ENCODE results near the gene TUBA1B. TPM values are rescaled to one million over a fixed set of nuclear protein-coding genes. Genes with fewer than 3 reads are reported as not detected.

Gene TUBA1B
- total RNA-seq, 1 experiment from 2014 or later, result 369 TPM

Other genes starting within 250 kb of the TUBA1B start
- gene FKBP11, start 205.9 kb downstream of the TUBA1B start, total RNA-seq (2022), result 11.0 and 13.1 TPM in 2 replicates
- 117 and 129 TPM in 2 replicates for gene ARF3, start 173.9 kb downstream of the TUBA1B start, total RNA-seq (2022)
- gene WNT10B, start 159.7 kb downstream of the TUBA1B start, total RNA-seq (2022), result 1.1 TPM in 1 of 2 replicates, not detected in the other
- not detected in 2 replicates for gene WNT1, start 153.1 kb downstream of the TUBA1B start, total RNA-seq (2022)
- 0.28 and 0.47 TPM in 2 replicates for gene DDN, start 132.0 kb downstream of the TUBA1B start, total RNA-seq (2022)
- gene PRKAG1, start 112.6 kb downstream of the TUBA1B start, total RNA-seq (2022), result 80.3 and 84.6 TPM in 2 replicates
- gene KMT2D, start 70.6 kb downstream of the TUBA1B start, total RNA-seq (2022), result 76.9 and 92.5 TPM in 2 replicates
- gene RHEBL1, start 61.4 kb downstream of the TUBA1B start, total RNA-seq (2022), result 0.35 and 0.93 TPM in 2 replicates
- gene DHH, start 36.6 kb downstream of the TUBA1B start, total RNA-seq (2022), result not detected in 2 replicates
- 27.8 and 35.7 TPM in 2 replicates for gene LMBR1L, start 20.5 kb downstream of the TUBA1B start, total RNA-seq (2022)
- gene TUBA1A, start 57.7 kb upstream of the TUBA1B start, total RNA-seq (2022), result 9.8 and 10.4 TPM in 2 replicates
- gene TUBA1C, start 133.7 kb upstream of the TUBA1B start, total RNA-seq (2022), result 253 and 303 TPM in 2 replicates
- 1.4 and 2.7 TPM in 2 replicates for gene PRPH, start 163.8 kb upstream of the TUBA1B start, total RNA-seq (2022)
- 30.8 and 41.9 TPM in 2 replicates for gene TROAP, start 191.9 kb upstream of the TUBA1B start, total RNA-seq (2022)
- 0.20 TPM in 1 of 2 replicates, not detected in the other for gene C1QL4, start 205.8 kb upstream of the TUBA1B start, total RNA-seq (2022)
- 0.25 and 0.33 TPM in 2 replicates for gene DNAJC22, start 215.5 kb upstream of the TUBA1B start, total RNA-seq (2022)
- 21.0 and 26.0 TPM in 2 replicates for gene SPATS2, start 236.1 kb upstream of the TUBA1B start, total RNA-seq (2022)

Data from MCF 10A (cell line).